GM19099 (cell line): ENCODE measurements around the gene ARCN1.

Experiments used
- POLR2A ChIP-seq: IDR thresholded peaks from 3 replicates; pipeline ENCODE4 v1.6.1; 2011; ENCODE audit warnings: low read depth; ENCODE audit not compliant: insufficient read length; ENCODE audit errors: extremely low read depth

Gene ARCN1

GRCh38 chr11:118634431-118635236, 62.4 kb downstream of the ARCN1 start:
- TF ChIP-seq POLR2A, result no peak

- TF ChIP-seq POLR2A, result no peak
Observed at GRCh38 chr11:118635237-118635591, 63.0 kb downstream of the ARCN1 start.

- no peak for TF ChIP-seq POLR2A
Observed at GRCh38 chr11:118635642-118636041, 63.4 kb downstream of the ARCN1 start.

GRCh38 chr11:118636569-118637290, 64.5 kb downstream of the ARCN1 start:
- no peak for TF ChIP-seq POLR2A

- no peak for TF ChIP-seq POLR2A
Observed at GRCh38 chr11:118638726-118639125, 66.5 kb downstream of the ARCN1 start.

GRCh38 chr11:118639899-118640298, 67.7 kb downstream of the ARCN1 start:
- no peak for TF ChIP-seq POLR2A

- TF ChIP-seq POLR2A, result no peak
Observed at GRCh38 chr11:118640332-118641154, 68.3 kb downstream of the ARCN1 start.

- TF ChIP-seq POLR2A, result no peak
Observed at GRCh38 chr11:118641397-118642019, 69.3 kb downstream of the ARCN1 start.

- TF ChIP-seq POLR2A, result no peak
Observed at GRCh38 chr11:118643142-118643994, 71.2 kb downstream of the ARCN1 start.

GRCh38 chr11:118643995-118644345, 71.8 kb downstream of the ARCN1 start:
- no peak for TF ChIP-seq POLR2A

- TF ChIP-seq POLR2A, result no peak
Observed at GRCh38 chr11:118644496-118644895, 72.3 kb downstream of the ARCN1 start.

- TF ChIP-seq POLR2A, result no peak
Observed at GRCh38 chr11:118645066-118645715, 73.0 kb downstream of the ARCN1 start.

GRCh38 chr11:118646393-118646792, 74.2 kb downstream of the ARCN1 start:
- TF ChIP-seq POLR2A, result no peak

GRCh38 chr11:118648291-118648690, 76.1 kb downstream of the ARCN1 start:
- no peak for TF ChIP-seq POLR2A

- no peak for TF ChIP-seq POLR2A
Observed at GRCh38 chr11:118649941-118650340, 77.7 kb downstream of the ARCN1 start.
